Measurements from ENCODE around the gene CHIT1.

The CHIT1 gene

DNA sequence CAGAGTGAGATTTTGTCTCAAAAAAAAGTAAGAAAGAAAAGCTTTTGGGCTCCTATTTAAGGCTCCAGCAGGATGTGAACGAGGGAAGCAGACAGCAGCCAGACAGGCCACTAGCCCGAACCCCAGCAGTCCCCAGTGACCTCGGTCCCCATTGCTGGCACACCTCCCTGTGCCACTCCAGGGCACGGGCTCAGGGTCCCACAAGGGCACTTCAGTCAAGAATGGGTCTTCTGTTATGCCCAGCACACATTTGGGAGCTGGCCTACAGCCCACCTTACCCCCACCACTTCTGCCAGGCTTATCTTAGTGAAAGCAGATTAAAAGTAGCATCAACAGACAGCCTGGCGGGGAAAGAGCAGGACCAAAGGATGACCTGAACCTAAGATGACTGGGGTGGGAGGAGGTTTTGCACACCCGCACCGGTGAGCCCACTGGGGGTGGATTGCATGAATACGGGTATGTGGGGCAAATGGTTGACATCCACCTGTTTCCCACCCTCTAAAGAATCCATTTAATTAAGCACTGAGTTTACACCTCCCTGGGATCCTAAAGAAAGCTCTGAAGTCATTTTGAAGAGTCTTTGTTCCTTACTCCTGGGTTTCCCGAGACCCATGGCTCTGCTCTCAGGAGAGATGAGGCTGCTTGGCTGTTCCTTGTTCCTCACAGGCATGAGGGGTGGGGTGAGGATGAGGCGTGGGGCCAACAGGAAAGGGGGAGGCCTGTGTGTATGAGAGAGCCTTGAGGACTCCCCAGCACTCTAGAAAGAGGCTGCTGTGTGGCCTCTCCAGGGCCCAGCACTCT, 47.7 kb downstream of the CHIT1 start:
- ATAC-seq: no peak
- no peak for TF ChIP-seq ZC3H10 (CRISPR knock-in tag; IDR thresholded peaks at IDR 0.05)

- ATAC-seq: no peak
- TF ChIP-seq RARB (CRISPR knock-in tag; IDR thresholded peaks at IDR 0.05): no peak
- no peak for TF ChIP-seq GLIS3 (CRISPR knock-in tag; IDR thresholded peaks at IDR 0.05)
Measured at GRCh38 chr1:203180611-203181330, 48.7 kb downstream of the CHIT1 start.

DNA sequence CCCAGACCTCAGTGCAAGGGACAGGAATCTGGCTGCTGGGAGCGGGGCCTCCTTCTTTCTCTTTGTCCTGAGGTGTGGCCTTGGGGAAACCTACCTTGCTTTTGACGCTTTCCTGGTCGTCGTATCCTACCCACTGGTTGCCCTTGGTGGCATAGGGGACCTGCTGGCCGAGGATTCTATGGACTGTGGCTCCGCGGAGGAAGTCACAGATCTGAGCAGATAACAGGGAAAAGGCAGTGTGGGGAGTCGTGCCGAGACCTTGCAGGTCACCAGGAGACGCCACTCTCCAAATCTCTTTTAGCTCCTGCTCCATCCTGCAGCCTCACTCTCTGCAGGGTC, 49.8 kb downstream of the CHIT1 start:
- ATAC-seq: no peak
- TF ChIP-seq ZNF70 (CRISPR knock-in tag; IDR thresholded peaks at IDR 0.05) (no peak), ESRRG (CRISPR knock-in tag; IDR thresholded peaks at IDR 0.05) (no peak), PPARA (CRISPR knock-in tag; IDR thresholded peaks at IDR 0.05; ENCODE audit: borderline replicate concordance) (no peak), POU6F1 (CRISPR knock-in tag; IDR thresholded peaks at IDR 0.05; ENCODE audit: borderline replicate concordance, low read depth) (no peak), BACH2 (CRISPR knock-in tag; IDR thresholded peaks at IDR 0.05; ENCODE audit: borderline replicate concordance) (no peak), CSRNP3 (CRISPR knock-in tag; IDR thresholded peaks at IDR 0.05) (no peak), TOX (CRISPR knock-in tag; IDR thresholded peaks at IDR 0.05; ENCODE audit: borderline replicate concordance) (no peak), RARB (CRISPR knock-in tag; IDR thresholded peaks at IDR 0.05) (no peak), SNAI2 (CRISPR knock-in tag; IDR thresholded peaks at IDR 0.05) (no peak), GLIS3 (CRISPR knock-in tag; IDR thresholded peaks at IDR 0.05) (no peak), ZFP3 (CRISPR knock-in tag; IDR thresholded peaks at IDR 0.05) (no peak)
- TF ChIP-seq, protein P1, sequence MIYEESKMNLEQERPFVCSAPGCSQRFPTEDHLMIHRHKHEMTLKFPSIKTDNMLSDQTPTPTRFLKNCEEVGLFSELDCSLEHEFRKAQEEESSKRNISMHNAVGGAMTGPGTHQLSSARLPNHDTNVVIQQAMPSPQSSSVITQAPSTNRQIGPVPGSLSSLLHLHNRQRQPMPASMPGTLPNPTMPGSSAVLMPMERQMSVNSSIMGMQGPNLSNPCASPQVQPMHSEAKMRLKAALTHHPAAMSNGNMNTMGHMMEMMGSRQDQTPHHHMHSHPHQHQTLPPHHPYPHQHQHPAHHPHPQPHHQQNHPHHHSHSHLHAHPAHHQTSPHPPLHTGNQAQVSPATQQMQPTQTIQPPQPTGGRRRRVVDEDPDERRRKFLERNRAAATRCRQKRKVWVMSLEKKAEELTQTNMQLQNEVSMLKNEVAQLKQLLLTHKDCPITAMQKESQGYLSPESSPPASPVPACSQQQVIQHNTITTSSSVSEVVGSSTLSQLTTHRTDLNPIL (CRISPR knock-in tag; IDR thresholded peaks at IDR 0.05; ENCODE audit: low read depth): no peak

DNA sequence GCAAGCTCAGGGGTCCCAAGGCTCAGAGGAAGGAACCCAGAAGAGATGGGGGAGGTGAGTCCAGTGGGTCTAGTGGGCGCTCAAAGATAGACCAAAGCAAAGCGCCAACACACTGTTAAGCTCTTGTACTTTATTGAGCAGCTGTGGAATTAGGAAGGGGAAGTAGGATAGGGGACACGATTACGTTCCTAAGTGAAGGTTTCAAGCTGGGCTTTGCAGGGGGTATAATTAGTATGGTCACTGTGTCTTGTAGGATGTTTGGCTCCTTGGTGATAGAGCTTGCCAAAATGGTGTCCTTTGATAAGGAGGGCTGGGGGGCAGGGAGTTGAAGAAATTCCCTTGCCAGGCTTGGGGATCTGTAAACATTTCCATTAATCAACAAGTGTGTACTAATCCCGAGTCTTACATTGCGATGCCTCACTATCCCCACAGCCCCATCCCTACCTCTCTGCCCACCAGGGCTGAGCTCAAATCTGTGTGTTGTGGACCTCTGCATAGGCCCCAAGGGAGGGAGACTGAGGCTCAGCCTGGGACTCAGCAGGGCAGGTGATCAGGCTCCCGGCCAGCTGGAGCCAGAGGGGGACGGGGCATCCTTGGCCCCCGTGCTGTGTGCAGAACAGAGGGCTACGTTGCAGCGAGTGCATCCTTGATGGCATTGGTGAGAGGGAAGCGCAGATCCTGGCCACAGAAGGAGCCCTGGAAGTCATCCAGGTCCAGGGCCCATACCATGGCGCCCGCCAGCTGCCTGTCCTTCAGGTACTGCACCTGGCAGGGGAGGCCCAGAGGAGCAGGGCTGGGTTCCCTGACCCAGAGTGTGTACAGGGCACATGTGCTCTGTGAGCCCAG, 50.4 kb downstream of the CHIT1 start:
- no peak for ATAC-seq

More for the DNA sequence above, 50.4 kb downstream of the CHIT1 start:
- TF ChIP-seq PPARA (CRISPR knock-in tag; IDR thresholded peaks at IDR 0.05; ENCODE audit: borderline replicate concordance) (no peak), ARNTL (CRISPR knock-in tag; IDR thresholded peaks at IDR 0.05; ENCODE audit: borderline replicate concordance, low read depth) (no peak), SNAI2 (CRISPR knock-in tag; IDR thresholded peaks at IDR 0.05) (no peak), PATZ1 (CRISPR knock-in tag; IDR thresholded peaks at IDR 0.05; ENCODE audit: borderline replicate concordance) (no peak), POU6F1 (CRISPR knock-in tag; IDR thresholded peaks at IDR 0.05; ENCODE audit: borderline replicate concordance, low read depth) (no peak), TCF4 (CRISPR knock-in tag; IDR thresholded peaks at IDR 0.05; ENCODE audit: borderline replicate concordance) (no peak), ZFP30 (CRISPR knock-in tag; IDR thresholded peaks at IDR 0.05) (no peak), ESRRG (CRISPR knock-in tag; IDR thresholded peaks at IDR 0.05) (no peak), CSRNP3 (CRISPR knock-in tag; IDR thresholded peaks at IDR 0.05) (no peak)
- TF ChIP-seq, protein P2, sequence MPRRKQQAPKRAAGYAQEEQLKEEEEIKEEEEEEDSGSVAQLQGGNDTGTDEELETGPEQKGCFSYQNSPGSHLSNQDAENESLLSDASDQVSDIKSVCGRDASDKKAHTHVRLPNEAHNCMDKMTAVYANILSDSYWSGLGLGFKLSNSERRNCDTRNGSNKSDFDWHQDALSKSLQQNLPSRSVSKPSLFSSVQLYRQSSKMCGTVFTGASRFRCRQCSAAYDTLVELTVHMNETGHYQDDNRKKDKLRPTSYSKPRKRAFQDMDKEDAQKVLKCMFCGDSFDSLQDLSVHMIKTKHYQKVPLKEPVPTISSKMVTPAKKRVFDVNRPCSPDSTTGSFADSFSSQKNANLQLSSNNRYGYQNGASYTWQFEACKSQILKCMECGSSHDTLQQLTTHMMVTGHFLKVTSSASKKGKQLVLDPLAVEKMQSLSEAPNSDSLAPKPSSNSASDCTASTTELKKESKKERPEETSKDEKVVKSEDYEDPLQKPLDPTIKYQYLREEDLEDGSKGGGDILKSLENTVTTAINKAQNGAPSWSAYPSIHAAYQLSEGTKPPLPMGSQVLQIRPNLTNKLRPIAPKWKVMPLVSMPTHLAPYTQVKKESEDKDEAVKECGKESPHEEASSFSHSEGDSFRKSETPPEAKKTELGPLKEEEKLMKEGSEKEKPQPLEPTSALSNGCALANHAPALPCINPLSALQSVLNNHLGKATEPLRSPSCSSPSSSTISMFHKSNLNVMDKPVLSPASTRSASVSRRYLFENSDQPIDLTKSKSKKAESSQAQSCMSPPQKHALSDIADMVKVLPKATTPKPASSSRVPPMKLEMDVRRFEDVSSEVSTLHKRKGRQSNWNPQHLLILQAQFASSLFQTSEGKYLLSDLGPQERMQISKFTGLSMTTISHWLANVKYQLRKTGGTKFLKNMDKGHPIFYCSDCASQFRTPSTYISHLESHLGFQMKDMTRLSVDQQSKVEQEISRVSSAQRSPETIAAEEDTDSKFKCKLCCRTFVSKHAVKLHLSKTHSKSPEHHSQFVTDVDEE (CRISPR knock-in tag; IDR thresholded peaks at IDR 0.05): no peak
